Renal pelvis (tissue), 4 donors: ENCODE results near the gene MRTO4. TPM values are rescaled to one million over a fixed set of nuclear protein-coding genes. Genes with fewer than 3 reads are reported as not detected.
A peak's percentile ranks its signal among the peaks of the same experiment; 100 is the strongest.
"Not testable (repeated sequence)": the region's sequence is repeated elsewhere in the genome, so short reads cannot be mapped to it uniquely, and the experiment has no call there.

Experiments used
- DNase-seq: peaks from one replicate; pipeline ENCODE4 v3.0.0-alpha.2; 2013
- polyA plus RNA-seq, 3 donors: library from polyadenylated mRNA; unstranded; fragments of 120-200 nt; gene quantifications; one replicate each; pipeline ENCODE4 v1.2.1, GENCODE V29; 2013; ENCODE audit not compliant: insufficient read length in 3 of 3

MRTO4 gene
- polyA plus RNA-seq, 3 donors = 32.5 to 33.7 (median 32.7) TPM

DNA sequence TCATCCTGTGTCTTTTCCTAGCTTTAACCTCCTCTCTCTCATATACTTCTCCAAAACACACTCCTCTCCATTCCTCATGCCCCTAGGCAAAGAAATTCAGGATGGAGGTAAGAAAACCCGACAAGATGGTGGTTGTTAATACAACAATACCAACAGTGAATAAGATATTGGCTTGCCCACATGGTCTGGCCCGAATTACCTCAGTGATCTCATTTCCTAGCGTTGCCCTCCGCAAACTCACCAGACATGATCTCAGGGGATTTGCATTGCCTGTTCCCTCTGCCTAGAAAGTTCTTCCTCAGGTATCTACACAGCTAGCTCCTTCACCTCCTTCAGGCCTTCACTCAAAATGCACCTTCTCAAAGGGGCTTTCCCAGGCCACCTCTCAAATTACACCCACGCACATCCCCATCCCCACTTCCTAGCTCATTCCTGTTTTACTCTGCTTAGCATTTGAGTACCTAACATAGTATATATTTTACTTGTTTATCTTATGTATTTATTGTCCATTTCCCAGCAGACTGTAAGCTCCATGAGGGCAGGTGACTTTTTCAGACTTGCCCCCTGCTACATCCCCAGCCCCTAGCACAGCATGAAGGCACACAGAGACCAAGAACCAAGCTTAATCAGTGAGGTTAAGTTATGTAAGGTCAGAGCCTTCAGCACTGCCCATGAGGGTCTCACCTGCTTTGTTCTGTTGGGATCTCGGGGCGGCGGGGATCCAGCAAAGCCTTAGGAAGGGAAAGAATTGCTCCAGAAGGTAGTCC lies 31.3 kb upstream of the MRTO4 start:
- no peak for DNase-seq

DNA sequence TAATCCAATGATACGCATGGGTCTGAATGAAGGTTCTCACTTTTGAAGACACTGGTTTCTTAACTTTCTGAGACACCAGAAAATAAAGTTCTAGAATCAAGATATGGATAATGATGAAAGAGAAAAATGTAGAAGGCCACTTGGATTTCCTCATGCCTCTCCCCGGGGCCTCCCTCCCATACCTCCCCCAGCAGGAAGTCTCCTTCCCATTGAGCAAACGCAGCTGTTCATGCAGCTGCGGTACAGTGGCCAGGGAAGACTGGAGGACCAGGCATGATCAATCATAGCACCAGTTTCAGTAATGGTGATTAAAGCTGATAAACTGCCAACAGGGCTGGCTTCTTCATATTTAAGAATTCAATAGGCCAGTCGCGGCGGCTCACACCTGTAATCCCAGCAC lies 30.6 kb upstream of the MRTO4 start:
- peak; percentile 33 for DNase-seq

DNA sequence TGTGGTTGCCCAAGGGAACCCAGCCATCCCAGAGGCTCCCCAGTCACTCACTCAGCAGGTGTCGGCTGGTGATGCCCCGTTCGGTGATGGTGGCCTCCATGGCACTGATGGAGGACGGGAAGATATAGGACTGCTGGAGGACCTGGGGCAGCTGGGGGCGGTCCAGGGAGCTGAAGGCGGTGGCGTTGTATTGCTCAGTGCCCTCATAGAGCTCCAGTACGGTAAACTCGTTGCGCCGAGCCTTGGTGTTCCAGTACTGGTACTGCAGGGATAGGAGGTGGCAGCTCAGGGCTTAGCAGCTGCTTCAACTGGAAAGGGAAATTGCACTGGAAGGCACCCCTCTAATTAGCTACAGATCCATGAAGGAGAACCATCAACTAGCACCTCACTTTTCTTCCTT lies 29.0 kb upstream of the MRTO4 start:
- DNase-seq = no peak

DNA sequence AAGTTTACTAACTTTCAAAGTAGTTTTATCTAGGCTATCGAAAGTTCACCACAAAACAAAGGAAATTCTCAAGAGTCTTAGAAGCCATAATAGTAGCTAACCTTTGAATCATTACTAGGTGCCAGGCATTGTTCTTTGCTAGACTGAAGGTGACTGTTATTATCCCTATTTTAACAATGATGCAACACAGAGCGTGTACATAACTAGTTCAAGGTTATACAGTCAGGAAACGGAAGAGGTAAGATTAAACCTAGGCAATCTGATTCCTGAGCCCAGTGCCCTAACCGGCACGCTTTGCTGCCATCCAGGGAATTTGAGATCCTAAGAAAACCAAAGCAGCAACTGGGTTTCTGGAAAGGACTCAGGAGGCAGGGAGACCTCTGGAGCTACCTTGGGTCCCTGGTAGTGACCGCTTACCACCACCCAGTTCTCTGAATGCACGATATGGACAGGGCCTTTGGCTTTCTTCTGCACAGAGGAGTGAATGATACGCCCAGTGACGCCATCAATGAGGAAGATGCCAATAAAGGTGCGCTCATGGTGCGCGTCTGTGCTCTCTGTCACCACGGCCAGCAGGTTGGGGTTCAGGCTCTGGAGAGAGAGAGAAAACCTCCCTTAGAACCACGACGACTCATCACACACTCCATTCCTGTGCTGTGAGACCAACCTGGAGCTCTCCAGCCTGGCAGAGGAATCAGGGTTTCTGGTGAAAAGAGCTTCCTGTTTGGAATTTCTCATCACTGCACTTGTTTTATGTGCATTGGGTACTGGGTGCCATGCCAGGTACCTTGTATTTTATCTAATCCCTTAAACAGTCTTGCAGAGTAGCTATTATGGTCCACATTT lies 28.4 kb upstream of the MRTO4 start:
- no peak for DNase-seq

DNA sequence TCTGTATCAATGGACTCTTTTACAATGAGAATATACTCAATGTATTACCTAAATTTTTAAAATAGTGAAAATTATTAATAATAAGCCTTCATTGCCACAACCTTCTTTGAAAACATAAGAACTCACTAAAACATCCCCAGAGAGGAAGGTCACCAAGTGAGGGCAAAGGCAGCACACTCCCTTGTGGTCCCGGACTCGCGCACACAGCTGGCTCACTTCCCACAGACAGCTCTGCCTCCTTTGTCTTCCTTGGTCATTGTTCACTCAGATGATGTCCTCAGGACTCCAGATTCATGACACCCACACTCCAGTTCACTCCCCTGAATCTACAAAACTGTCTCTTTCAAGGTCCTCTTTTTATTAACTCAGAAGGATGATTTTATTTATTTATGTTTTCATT lies 22.4 kb upstream of the MRTO4 start:
- DNase-seq = no peak

DNA sequence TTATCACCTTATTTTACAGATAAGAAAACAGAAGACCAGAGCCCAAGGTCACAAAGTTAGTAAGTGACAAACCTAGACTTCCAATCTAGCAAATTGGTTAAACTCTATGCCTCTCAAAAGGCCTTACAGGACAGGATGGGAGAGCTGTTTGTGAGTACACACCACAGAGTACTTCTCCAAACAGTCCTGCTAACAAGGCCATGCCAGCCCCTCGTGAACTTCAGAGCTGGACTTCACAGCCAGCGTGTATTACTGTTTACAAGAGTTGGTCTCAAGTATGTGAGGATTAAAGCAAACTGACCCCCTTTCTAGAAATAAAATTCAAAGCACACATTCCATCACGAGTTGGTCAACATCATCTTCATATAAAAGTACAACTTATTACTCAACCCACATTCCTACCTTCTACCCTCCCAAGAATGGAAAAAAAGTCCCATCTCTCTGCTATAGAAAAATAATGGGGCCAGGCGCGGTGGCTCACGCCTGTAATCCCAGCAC lies 21.7 kb upstream of the MRTO4 start:
- no peak for DNase-seq

DNA sequence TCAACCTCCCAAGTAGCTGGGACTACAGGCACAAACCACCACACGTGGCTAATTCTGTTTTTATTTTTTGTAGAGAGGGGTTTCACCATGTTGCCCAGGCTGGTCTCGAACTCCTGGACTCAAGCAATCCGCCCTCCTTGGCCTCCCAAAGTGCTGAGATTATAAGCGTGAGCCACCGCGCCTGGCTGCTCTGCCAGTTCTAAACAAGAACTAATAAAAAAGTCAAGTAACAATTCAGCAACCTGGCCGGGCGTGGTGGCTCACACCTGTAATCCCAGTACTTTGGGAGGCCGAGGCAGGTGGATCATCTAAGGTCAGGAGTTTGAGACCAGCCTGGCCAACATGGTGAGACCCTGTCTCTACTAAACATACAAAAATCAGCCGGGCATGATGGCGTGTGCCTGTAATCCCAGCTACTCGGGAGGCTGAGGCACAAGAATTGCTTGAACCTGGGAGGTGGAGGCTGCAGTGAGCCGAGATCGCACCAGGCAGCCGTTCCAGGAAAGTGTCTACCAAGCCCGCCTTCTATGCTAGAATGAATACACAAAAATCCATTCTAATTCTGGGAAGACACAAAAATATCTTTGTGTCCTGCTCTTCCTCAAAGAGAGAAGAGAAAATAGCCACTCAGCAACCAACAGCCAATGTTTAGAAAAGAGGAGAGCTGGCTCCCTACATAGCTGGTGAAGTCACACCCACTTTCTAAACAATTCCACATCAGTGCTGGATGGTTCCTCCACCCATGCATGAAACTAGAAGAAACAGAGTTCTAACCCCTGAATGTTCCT lies 19.7 kb upstream of the MRTO4 start:
- DNase-seq = not testable (repeated sequence)

DNA sequence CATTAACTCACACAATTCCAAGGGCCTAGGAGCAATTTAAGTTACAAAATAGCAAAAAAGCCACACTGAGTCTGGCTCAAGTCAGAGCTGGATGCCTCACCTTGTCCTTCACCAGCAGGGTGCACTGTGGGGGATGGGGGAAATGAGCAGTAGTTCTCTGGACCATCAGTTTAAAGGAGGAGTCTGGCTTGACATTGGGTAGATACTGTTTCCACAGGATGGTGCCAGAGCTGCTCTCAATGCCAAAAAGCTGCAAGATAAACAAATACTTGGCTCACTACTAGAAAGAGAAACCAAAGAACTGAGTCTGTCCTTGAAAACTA lies 19.1 kb upstream of the MRTO4 start:
- DNase-seq = no peak

DNA sequence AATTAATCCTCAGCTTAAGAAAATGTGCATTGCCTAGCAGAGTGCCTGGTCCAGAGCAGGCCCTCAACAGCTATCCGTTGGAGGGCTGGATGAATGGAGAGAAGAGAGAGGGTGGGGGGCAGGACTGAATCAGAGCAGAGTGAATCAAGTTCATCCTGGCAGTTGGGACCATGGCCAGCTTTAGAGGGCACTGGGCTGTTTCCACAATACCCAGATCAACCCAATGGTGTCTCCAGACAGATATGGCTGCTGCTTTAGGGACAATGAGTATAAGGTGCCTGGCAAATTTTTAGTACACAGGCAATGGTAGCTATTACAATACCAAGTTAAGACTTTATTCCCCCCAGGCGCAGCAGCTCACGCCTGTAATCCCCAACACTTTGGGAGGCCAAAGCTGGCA lies 17.4 kb upstream of the MRTO4 start:
- no peak for DNase-seq

DNA sequence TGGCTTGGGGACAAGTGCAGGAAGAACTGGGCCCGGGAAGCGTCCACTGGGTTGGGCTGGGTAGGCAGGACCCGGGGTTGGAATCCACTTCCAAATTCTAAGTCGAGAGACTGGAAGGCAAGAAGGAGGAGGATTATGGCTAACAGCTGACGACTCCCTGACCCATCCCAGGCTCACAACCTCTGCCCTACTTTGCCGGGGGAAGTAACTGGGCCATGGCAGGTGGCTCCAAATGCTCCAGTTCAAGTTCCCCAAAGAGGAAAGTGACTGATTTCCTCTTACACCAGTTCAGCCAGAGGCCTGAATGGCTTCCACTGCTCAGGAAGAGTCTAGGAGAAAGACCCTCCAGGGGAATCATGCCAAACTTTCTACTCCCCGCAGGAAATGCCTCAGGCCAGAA lies 11.7 kb upstream of the MRTO4 start:
- no peak for DNase-seq

DNA sequence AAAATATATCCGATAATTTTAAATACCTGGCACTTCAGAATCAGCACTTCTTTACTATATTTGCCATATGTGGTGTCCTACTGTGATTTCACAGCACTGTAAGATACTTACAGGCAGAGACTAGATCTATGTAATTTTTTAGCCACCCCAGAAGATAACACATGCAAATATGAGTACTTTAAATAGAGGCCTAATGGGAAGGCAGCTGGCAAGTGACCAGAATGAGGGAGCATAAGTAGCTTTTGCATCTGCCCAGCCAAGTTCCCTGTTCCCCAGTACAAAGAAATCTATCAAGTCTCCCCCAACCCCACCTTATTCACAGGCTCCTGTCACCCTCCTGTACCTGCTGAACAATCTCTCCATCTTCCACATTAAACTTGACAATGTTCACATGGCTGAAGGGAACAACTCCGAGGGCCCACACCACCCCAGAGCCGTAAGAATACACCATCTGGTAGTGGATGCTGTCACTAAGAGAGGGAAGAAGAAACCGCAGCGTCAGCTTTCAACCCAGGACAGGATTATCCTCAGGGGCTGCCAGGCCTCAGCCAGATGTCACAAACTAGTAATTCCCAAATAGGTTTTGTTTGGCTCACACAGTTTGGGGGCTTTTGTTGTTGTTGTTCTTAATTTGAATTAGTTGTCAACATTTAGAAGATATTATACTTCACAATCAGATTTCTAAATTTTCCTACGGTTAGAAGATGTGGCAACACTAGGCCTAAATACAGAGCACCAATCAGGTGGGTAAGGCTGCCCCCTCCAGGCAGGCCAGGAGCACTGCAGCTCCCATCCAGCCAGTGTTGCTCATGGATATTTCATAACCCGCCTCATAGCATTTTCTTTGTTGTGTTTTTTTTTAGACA lies 10.7 kb upstream of the MRTO4 start:
- DNase-seq = no peak

DNA sequence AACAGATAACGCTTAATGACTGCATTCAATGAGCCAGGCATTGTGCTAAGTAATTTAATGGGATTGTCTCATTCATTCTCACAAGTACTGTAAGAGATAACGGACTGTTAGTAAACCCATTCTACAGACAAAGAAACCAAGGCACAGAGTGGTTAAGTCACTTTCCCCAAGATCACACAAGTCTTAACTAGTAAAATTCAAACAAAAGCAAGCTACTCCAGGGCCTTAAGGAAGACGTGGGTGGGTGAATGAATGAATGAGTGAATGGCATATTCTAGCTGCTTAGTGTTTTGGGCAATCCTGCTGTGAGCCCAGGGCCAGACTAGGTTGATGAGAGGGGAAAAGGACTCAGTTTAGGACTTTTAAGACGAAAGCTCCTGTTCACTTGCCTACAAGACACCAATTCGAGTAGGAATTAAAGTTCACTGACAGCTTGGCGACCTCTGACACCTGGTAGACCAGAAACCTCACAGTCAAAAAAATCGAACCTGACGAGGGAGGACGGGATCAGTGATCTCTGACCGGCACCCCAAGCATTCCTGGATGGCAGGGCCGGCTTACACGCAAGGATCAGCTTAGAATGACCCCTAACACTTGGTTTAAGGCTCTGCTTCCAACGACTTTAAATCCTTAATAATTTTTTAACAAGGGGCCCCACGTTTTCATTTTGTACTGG lies 838 bp upstream of the MRTO4 start:
- no peak for DNase-seq

DNA sequence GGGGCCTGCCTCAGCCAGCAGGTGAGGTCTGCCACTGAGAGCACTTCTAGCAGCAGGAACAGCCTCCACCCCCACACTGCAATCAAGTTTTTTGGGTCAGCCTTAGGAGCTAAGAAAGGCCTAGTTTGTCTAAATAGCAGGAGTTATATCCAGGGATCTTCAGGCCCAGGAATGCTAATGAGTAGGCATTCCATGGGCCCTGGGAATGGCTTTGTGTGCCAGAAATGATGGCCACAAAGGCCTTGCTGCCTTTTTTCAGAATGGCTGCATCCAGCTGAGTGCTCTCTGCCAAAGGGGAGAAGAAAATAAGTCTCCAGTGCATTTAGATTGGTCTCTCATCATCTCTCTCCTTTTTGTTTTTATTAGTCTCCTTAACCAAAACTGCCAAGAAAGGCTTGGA lies 2.8 kb downstream of the MRTO4 start:
- no peak for DNase-seq

DNA sequence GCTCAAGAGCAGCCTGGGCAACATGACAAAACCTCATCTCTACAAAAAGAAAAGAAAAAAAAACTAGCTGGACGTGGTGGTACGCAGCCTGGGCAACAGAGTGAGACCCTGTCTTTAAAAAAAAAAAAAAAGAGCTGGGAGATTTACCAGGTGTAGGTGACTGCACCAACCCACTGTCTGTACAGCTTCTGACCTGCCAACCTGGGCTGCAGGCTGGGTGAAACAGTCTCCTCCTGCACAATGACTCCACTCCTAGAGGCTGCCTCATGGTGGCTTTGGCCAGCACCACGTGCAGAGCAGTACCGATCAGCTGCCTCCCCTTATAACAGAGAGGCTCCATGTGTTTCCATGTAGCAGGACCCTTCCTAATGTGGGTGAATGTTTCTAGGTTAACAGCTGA lies 3.7 kb downstream of the MRTO4 start:
- DNase-seq = no peak

DNA sequence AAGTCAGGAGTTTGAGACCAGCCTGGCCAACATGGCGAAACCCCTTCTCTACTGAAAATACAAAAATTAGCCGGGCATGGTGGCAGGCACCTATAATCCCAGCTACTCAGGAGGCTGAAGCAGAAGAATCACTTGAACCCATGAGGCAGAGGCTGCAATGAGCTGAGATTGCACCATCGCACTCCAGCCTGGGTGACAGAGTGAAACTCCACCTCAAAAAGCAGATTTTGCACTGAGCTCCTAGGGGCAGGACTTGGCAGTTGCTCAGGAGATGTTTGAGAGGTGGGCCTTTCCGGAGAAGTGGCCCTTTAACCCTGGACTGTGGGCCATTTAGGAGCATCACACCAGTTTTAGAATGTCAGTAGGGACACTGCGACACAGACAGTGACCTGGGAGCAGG lies 4.7 kb downstream of the MRTO4 start:
- not testable (repeated sequence) for DNase-seq

DNA sequence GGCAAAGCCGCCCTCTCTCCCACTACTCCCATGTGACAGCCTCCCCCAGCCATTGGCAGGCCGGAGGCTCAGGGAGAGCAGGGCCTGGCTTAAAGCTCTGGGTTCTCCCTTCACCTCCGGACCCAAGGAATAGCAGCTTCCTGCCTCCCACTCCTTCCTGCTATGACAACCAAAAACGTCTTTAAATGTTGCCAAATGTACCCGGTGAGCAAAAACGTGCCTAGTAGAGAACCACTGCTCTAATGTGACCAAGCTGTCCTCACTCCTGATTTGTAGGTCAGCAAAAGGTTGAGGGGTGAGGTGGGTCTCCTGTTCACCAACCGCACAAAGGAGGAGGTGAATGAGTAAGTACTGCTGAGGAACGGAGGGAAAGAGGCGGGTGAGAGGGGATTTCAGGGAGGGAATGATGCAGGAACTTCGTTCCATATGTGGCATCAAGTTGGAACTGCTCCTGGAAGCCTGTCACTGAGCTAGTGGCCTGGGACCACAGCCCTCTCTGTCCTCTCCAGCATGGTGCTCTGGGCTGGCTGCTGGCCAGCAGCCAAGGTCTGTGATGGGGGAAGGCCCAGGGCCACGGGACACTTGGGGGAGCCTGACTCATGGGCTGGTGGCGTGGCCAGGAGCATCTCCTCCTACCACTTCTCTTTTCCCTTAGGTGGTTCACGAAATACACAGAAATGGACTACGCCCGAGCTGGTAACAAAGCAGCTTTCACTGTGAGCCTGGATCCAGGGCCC lies 5.7 kb downstream of the MRTO4 start:
- DNase-seq = no peak

DNA sequence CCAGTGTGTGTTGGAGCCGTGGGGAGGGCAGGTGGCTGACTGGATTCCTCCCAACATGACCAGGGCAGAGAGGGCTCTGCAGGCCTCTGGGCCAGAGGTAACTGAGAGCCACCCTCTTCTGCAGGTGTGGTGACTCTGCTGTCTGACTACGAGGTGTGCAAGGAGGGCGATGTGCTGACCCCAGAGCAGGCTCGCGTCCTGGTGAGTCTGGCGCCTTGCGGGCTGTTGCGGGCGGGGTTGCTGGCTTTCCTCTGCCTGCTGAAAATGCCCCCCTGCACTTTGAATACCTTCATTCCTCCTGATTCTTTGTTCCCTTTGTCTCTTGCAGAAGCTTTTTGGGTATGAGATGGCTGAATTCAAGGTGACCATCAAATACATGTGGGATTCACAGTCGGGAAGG lies 6.7 kb downstream of the MRTO4 start:
- no peak for DNase-seq

DNA sequence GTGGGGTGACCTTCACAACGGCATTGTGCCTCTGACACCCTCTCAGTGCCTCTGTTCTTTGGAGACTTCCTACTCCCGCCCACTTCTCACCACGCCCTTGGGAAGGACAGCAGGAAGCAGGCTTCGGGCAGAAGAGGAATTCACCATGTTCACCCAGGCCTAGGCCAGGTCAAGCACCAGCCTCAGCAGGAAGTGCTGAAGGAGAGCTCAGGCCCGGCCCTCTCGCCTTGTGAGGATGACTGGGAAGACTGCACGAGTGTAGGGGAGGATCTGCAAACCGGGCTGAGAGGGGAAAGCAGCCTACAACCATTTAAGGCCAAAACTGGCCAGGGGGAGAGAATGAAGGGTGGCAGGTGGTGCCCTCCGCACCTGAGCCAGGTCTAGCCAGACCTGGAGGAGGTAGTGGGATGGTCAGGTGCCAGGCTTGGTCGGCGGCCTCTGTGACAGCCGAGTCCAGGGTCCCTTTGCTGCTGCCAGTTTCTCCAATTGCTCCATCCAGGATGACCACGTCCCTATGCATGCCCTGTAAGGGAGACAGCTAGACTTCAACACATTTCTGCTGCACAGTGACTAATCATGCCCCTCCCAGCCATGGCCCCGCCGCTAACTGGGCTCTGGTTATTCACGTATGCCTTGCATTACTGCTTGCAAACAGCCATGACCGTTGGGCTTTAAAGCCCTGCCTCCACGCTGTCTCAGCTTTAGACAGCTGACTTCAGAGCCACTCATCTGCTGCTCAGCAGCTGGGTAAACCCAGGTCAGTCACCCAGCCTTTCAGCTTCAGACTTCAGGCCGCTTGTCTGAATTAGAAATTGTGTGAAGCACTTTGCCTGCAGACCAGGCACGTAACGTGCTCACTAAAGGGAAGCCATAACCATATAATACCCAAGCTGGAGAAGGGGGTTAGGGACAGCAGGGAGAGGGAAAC lies 8.9 kb downstream of the MRTO4 start:
- no peak for DNase-seq

DNA sequence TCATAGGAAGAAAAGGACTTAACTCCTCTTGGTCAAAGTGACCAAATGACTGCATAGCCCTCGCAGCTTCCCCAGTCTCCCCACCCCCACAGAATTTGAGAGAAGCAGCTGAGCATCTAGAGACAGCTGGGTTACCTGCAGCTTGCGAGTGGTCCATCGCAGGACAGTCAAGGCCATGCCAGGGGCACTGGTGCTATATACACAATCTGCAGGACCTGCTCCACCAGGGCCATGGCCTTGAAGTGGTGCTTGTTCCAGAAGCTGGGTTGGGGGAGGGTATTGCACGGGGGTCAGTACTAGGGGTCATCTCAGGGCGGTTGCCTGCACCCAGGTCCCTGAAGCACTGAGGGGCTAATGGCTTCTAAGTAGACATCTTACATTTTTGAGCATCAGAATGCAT lies 10.4 kb downstream of the MRTO4 start:
- no peak for DNase-seq
